ENCODE data around the gene FBLN1.
"Not testable (repeated sequence)": the region's sequence is repeated elsewhere in the genome, so short reads cannot be mapped to it uniquely, and the experiment has no call there.

The FBLN1 gene

GRCh38 chr22:45475851-45476514, 26.7 kb upstream of the FBLN1 start:
- in situ Hi-C loops (cut with HindIII; ENCODE audit: low sequenced_read_pairs), result loop anchor here (5.0 kb wide), 2 partner anchors 51 to 199 kb away; no protein-coding TSS in a partner anchor

DNA sequence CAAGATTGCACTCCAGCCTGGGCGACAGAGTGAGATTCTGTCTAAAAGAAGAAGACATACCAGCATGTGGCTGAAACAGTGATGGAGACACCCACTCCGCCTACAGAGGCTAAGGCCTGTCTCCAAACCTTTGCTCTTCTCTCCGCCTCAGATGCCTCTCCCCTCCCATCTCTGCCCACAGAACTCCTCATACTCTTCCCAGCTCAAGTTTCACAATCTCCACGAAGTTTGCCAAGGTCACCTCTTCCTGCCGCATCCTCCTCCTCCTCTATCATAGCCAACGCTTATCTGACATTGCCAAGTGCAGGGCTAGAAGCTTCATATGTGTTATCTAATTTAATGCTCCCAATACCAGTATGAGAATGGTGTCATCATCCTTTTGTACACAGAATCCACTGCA, 25.9 kb upstream of the FBLN1 start:
- in situ Hi-C loops (cut with HindIII; ENCODE audit: low sequenced_read_pairs), result loop anchor here (5.0 kb wide), 2 partner anchors 50 to 200 kb away; no protein-coding TSS in a partner anchor

DNA sequence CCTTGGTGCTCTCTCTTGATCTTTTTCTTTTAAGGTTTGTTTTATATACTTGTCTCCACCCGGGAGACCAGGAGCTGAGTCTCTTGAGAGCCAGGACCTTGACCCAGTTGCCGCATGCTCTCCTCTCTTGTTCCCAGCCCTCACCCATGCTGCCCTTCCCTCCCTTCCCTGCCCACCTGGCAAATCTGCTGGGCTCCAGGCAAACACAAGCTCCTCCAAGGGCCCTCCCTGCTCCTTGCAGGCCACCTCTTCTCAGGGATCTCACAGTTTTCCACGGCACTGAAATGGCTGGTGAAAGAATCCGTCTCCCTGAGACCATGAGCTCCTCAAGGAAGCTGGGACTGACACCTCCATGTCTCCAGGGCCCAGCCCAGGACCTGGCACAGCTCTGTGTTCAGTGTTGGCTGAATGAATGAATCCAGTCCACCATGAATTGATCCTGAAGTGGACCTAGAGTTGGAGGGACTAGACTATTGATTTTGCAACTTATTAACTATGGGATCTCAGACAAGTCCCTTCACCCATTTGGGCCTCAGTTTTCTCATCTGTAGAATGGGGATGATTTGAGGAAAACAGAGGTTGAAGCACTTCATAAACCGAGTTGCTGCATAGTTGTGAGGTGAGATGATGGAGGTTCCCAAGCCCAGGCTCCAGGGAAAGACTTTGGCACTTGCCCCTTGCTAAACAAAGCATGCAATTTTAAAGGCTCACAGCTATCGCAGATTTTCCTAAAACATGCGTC, 25.1 kb upstream of the FBLN1 start:
- in situ Hi-C loops (cut with HindIII; ENCODE audit: low sequenced_read_pairs), result loop anchor here (5.0 kb wide), 2 partner anchors 50 to 200 kb away; no protein-coding TSS in a partner anchor

DNA sequence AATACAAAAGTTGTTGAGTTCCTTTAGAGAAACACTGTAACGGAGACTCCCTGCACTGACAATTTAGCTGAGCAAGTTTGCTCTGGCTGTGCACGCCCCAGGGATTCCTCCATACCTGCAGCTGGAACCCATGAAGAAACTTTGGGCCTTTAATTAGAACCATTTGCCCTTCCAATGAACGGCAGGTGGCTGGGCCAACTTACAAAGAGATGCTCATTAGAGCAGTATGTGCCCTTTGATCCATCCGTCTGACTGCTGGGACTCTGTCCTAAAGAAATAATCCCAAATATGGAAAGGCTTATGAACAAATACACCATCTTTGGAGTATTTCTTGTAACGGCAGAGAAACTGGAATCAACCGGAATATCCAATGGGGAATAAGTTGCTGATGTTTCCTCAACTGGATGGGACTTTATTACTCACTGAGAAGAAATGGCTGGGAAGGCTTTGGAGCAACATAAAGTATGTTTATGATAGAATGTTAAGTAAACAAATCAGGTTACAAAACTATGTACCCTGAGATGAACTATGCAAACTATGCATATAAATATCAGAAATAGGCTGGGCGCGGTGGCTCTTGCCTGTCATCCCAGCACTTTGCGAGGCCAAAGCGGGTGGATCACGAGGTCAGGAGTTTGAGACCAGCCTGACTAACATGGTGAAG, 24.4 kb upstream of the FBLN1 start:
- in situ Hi-C loops (cut with HindIII; ENCODE audit: low sequenced_read_pairs), result loop anchor here (5.0 kb wide), 2 partner anchors 49 to 201 kb away; no protein-coding TSS in a partner anchor

GRCh38 chr22:45480717-45481116, 22.0 kb upstream of the FBLN1 start:
- in situ Hi-C loops (cut with HindIII; ENCODE audit: low sequenced_read_pairs), result no loop called here

GRCh38 chr22:45481661-45482060, 21.0 kb upstream of the FBLN1 start:
- in situ Hi-C loops (cut with HindIII; ENCODE audit: low sequenced_read_pairs), result no loop called here

DNA sequence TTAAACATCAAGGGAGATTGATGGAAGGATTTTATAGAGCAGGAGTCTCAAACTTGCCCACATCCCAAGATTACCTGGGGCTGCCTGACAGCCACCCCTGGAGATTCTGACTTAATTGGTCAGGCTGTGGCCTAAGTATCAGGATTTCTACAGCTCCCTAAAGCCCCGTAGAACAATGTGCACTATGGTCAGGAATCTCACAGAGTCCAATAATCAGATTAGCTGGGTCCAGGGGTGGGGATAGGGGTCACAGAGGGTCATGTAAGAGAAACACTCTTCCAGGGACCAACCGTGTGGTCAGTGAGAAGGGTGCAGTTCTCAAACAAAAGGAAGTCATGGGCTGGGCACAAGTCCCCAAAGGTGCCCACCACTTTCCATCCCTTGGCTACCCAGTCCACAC, 20.5 kb upstream of the FBLN1 start:
- in situ Hi-C loops (cut with HindIII; ENCODE audit: low sequenced_read_pairs), result no loop called here

DNA sequence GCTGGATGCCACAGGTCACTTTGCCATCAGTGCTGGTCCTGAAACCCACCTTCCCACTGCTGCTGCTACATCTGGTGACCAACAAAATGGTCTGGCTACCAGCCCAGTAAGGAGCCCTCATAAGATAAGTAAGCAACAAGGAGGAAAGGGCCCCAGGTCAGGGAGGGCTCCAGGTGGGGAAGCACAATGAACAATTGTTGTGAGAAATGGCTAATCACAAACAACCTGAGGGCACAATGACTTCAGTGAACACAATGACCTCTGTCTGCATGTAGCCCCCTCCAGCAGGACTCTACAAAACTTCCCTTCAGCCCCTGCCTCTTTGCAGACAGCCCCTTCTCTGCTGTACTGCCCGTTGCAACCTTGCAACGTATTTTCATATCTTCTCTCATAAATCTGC, 19.4 kb upstream of the FBLN1 start:
- in situ Hi-C loops (cut with HindIII; ENCODE audit: low sequenced_read_pairs), result no loop called here

DNA sequence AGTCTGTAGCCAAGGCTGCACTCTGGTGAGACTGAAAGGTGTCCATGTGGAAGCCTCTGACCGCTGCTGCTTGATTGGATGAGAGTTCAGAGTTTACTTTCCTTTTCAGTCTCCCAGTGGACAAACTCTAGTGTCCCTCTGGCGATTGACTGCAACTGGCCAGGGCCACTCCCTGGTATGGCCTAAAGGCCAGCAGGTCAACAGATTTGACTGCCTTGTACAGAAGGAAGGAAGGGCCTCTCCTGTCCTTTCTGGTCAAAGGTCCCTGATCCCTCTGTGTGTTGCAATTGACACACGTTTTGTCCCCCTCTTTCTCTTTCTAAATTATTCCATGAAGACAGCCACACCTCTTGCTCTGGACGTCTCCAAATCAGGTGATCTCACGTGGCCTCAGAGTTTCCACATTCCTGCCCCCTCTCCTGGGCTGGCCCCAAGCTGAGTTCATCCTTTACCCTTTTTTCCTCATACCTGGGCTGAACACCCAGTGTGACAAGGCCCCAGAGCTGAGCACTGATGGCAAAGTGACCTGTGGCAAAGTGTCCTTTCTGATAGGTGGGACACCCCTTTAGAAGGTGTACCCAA, 18.7 kb upstream of the FBLN1 start:
- in situ Hi-C loops (cut with HindIII; ENCODE audit: low sequenced_read_pairs), result no loop called here

GRCh38 chr22:45484742-45485141, 17.9 kb upstream of the FBLN1 start:
- in situ Hi-C loops (cut with HindIII; ENCODE audit: low sequenced_read_pairs), result no loop called here

DNA sequence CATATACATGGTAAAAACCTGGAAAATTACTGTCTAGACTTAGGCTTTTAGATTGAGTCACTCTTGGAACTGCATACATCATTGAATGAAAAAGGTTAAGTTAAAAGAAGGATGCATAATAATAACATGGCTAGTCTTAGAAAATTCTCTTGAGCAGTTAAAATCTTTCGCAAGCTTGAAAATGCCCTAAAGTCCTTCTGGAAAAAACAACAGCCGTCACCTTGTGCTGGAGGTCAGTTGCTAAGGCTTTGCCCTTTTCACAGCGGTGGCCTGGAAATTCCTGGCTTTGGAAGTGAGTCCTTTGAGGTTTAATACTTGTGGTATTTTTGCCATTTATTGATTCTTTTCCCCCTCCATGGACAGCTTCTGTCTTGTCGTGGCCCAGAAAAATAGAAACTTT, 17.4 kb upstream of the FBLN1 start:
- in situ Hi-C loops (cut with HindIII; ENCODE audit: low sequenced_read_pairs), result no loop called here

GRCh38 chr22:45488764-45489370, 13.8 kb upstream of the FBLN1 start:
- in situ Hi-C loops (cut with HindIII; ENCODE audit: low sequenced_read_pairs), result no loop called here

GRCh38 chr22:45490836-45491235, 11.8 kb upstream of the FBLN1 start:
- in situ Hi-C loops (cut with HindIII; ENCODE audit: low sequenced_read_pairs), result no loop called here

DNA sequence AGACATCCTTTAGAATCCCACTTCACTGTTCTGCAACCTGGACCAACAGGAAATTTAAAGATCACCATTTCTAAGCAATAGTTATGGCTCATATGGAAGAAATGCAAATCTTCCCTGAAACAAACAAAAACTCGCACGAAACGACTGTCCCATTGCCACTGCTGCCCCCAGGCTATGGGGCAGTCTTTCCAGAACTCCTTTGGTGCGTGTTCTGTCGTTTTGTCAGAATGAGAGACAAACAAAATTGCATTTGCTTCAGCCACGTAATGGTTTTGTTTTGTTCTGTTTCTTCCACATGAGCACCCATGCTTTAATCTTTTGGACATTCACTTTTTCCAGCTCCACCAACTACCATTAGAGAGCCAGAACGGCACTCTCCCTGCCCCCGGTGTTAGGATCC, 10.8 kb upstream of the FBLN1 start:
- in situ Hi-C loops (cut with HindIII; ENCODE audit: low sequenced_read_pairs), result no loop called here

DNA sequence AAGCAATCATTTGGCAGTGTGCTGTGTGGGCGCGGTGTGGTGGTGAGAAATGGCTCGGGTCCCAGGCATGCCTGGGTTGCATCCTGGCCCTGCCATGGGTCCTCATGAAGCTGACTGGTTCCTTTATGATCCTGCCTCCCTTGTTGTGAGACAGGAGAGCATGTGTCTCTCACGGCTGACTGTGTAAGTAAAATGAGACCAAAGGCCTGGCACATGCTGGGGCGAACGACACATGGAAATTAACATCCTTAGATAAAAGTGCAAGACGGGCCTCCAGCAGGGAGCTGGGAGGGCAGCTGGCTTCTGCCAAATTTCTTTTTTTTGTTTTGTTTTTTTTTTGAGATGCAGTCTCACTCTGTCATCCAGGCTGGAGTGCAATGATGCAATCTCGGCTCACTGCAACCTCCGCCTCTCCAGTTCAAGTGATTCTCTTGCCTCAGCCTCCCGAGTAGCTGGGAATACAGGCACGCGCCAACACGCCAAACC, 9.4 kb upstream of the FBLN1 start:
- in situ Hi-C loops (cut with HindIII; ENCODE audit: low sequenced_read_pairs), result no loop called here

DNA sequence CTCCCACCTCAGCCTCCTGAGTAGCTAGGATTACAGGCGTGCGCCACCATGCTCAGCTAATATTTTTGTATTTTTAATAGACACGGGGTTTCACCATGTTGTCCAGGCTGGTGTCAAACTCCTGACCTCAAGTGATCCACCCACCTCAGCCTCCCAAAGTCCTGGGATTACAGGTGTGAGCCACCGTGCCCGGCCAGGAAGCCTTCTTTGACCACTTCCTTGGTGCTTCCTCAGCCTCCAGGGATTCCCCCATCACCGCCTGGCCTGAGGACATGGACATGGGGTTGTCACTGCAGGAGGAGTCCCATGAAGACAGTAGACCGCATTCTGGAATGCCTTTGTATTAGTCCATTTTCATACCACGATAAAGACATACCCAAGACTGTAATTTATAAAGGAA, 8.4 kb upstream of the FBLN1 start:
- in situ Hi-C loops (cut with HindIII; ENCODE audit: low sequenced_read_pairs), result not testable (repeated sequence)

- in situ Hi-C loops (cut with HindIII; ENCODE audit: low sequenced_read_pairs), result not testable (repeated sequence)
Measured at GRCh38 chr22:45495616-45496015, 7.1 kb upstream of the FBLN1 start.

GRCh38 chr22:45496451-45496941, 6.2 kb upstream of the FBLN1 start:
- in situ Hi-C loops (cut with HindIII; ENCODE audit: low sequenced_read_pairs), result no loop called here

GRCh38 chr22:45497351-45498145, 5.1 kb upstream of the FBLN1 start:
- in situ Hi-C loops (cut with HindIII; ENCODE audit: low sequenced_read_pairs), result no loop called here

- in situ Hi-C loops (cut with HindIII; ENCODE audit: low sequenced_read_pairs), result no loop called here
Measured at GRCh38 chr22:45499746-45500145, 2.9 kb upstream of the FBLN1 start.
